DMS 273 (cell line): ENCODE results near the gene ARID1B.
A peak's percentile ranks its signal among the peaks of the same experiment; 100 is the strongest.

ENCODE experiments used
- DNase-seq: peaks from one replicate; lab custom pipeline; 2025; ENCODE audit not compliant: unreplicated experiment; lab: John Stamatoyannopoulos, UW

ARID1B gene

GRCh38 chr6:157235600-157236039 is 458.4 kb downstream of the ARID1B start:
- peak; percentile 77 for DNase-seq

- DNase-seq: no peak
Observed at GRCh38 chr6:157236040-157236725, 459.0 kb downstream of the ARID1B start.

GRCh38 chr6:157238346-157238745 is 461.2 kb downstream of the ARID1B start:
- DNase-seq: no peak

GRCh38 chr6:157239148-157239547 is 462.0 kb downstream of the ARID1B start:
- no peak for DNase-seq

GRCh38 chr6:157239671-157240058 is 462.5 kb downstream of the ARID1B start:
- no peak for DNase-seq

GRCh38 chr6:157240059-157240959 is 463.1 kb downstream of the ARID1B start:
- peak; percentile 48 for DNase-seq

GRCh38 chr6:157240960-157241311 is 463.8 kb downstream of the ARID1B start:
- DNase-seq: no peak

- DNase-seq: no peak
Observed at GRCh38 chr6:157242791-157243190, 465.6 kb downstream of the ARID1B start.

- no peak for DNase-seq
Observed at GRCh38 chr6:157244175-157244574, 467.0 kb downstream of the ARID1B start.

- no peak for DNase-seq
Observed at GRCh38 chr6:157244780-157245179, 467.6 kb downstream of the ARID1B start.

GRCh38 chr6:157245436-157245835 is 468.3 kb downstream of the ARID1B start:
- no peak for DNase-seq

- DNase-seq: no peak
Observed at GRCh38 chr6:157246048-157246630, 469.0 kb downstream of the ARID1B start.

GRCh38 chr6:157246771-157247484 is 469.8 kb downstream of the ARID1B start:
- DNase-seq: no peak

- no peak for DNase-seq
Observed at GRCh38 chr6:157248264-157248663, 471.1 kb downstream of the ARID1B start.

- no peak for DNase-seq
Observed at GRCh38 chr6:157249826-157250225, 472.6 kb downstream of the ARID1B start.

- DNase-seq: no peak
Observed at GRCh38 chr6:157251586-157252247, 474.5 kb downstream of the ARID1B start.

- DNase-seq: no peak
Observed at GRCh38 chr6:157253017-157253416, 475.8 kb downstream of the ARID1B start.

- no peak for DNase-seq
Observed at GRCh38 chr6:157253699-157254098, 476.5 kb downstream of the ARID1B start.

GRCh38 chr6:157254538-157254937 is 477.4 kb downstream of the ARID1B start:
- no peak for DNase-seq

GRCh38 chr6:157255079-157255478 is 477.9 kb downstream of the ARID1B start:
- no peak for DNase-seq

GRCh38 chr6:157258878-157259277 is 481.7 kb downstream of the ARID1B start:
- DNase-seq: no peak
